Measurements from ENCODE around the gene UBE2H.

Gene UBE2H

GRCh38 chr7:129950191-129950932 is 2.4 kb downstream of the UBE2H start:
- no peak for DNase-seq

- DNase-seq, result no peak
Measured at GRCh38 chr7:129949292-129950133, 3.2 kb downstream of the UBE2H start.

DNA sequence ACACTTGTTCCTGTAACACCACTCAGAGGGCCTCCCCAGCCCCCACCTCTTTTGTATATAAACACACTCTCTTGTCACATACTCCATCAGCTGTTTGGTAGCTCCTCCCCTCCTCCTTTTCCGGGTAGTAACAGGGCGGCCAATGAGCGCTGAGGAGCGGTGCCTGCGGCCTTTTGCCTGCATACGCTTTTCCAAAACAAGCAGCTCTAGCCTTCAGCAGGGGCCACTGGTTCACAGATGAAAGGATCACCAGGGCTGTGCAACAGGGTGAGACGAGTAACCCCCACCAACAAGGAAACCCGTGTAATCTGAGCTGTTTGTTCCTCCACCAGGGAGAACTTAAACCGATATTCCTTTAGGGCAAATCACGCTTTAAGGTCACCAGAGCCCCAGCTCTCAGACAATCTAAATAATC is 3.9 kb downstream of the UBE2H start:
- DNase-seq, result peak; percentile 72

DNA sequence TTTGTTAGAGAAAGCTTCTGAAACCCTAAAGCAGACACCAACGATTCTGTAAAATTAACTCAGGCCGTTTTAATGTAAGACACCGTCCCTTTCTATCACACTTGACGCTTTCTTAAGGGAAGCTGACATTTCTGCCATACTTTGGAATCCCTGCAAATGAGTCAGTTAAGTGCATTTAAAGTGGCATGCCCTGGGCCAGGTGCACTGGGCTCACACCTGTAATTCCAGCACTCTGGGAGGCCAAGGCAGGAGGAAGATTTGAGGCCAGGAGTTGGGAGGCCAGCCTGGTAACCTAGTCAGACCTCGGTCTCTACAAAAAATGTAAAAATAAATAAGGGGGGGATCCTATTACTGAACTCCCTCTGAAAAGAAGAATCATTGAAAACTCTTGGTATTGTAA is 4.4 kb downstream of the UBE2H start:
- DNase-seq, result no peak

DNA sequence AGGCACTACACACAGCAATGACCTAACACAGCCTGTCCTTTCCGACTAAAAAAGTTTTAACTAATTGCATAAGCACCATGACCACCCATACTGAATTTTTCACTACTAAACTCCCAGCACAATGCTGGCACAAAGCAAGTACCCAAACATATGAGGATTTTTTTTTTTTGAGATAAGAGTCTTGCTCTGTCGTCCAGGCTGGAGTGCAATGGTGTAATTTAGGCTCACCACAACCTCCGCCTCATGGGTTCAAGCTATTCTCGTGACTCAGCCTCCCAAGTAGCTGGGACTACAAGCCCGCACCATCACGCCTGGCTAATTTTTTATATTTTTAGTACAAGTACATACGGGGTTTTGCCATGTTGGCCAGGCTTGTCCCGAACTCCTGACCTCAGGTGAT is 5.1 kb downstream of the UBE2H start:
- DNase-seq, result no peak

- no peak for DNase-seq
Measured at GRCh38 chr7:129947049-129947448, 5.7 kb downstream of the UBE2H start.

- DNase-seq, result no peak
Measured at GRCh38 chr7:129946282-129946681, 6.5 kb downstream of the UBE2H start.

- no peak for DNase-seq
Measured at GRCh38 chr7:129943352-129943751, 9.4 kb downstream of the UBE2H start.

DNA sequence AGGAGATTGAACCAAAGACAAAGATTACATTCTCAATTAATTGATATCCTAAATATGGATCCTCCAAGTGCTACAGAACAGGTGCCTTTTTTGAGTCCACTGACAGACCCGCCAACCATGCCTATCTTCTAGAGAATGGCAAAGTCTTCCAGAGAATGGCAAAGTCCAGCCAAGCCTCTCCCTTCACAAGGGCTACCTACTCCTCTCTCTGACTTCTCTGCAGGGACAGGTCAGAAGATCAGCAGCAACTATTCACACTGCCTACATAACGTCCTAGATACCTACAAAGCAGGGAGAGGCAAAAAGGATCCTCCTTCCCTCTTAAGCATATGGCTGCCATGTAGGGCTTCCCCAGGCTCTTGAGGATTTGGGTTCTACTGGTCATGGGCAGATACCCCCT is 12.4 kb downstream of the UBE2H start:
- no peak for DNase-seq

GRCh38 chr7:129939881-129940280 is 12.9 kb downstream of the UBE2H start:
- DNase-seq, result no peak

DNA sequence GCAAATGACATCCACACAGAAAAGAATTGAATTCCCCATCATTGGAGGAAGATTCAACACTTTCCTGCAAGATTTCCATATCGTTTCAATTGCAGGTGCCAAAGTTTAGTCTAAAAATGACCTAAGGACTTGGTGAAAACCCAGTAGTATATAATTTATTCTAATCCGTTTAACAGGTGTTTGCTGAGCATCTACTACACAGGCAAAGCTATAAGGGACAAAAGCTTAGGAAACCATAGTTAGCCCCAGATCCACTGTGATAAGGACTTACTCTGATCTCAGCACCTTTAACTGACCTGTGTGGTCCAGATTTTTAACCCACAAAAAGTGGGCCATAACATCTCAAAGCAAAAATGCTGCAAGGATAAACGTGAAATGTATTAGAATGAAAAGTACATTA is 19.1 kb downstream of the UBE2H start:
- no peak for DNase-seq

DNA sequence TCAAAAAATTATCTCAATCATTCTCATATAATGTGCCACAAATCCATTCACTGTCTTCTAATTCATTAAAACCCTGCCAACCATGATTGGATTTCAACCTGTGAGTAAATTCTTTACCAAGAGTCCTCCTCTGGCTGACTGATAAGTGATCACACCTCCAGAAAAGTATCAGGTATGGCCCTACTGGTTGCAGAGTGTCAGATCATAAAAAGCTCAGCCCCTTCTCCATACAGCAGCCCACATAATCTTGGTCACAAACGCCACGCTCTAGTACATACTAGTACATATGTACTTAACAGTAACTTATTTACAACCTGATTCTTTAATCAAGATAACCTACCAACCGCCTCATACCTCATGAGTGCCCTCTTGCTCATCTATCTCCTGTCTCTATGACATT is 26.1 kb downstream of the UBE2H start:
- no peak for DNase-seq

- DNase-seq, result no peak
Measured at GRCh38 chr7:129925416-129926002, 27.3 kb downstream of the UBE2H start.

DNA sequence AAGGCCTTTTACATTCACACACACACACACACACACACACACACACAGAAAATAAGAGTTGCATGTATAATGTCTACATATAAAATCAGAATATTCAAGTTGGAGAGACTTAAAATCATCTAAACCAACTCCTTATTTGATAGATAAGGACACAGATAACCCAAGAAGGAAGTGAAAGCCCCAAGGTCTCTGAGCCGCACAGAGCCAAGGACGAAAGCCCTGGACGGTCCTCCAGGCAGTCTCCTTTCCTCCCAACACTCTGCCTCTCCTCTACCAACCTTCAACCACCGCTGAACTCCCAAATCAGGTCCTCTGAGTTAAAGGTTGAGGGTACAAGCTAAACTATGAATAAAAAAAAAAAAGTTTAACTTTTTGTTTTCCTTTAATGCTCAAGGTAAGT is 28.2 kb downstream of the UBE2H start:
- no peak for DNase-seq

DNA sequence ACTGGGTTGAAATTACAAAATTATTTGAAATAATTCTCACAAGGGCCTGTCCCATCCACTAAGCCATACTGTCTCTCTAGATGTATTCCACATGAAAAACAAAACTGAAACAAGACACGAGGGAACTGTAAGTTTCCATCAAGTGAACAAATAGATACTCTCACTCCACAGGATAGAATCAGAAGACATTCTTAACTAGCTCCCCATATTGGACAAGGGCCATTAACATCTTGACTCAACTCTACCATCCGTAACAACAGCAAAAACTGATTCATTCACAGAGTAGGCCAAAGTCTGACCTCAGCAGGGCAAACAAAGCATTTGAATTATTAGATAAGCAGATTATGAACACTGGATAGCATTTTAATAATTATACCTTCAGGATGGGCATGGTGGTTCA is 29.1 kb downstream of the UBE2H start:
- DNase-seq, result no peak

GRCh38 chr7:129919492-129919891 is 33.3 kb downstream of the UBE2H start:
- no peak for DNase-seq

DNA sequence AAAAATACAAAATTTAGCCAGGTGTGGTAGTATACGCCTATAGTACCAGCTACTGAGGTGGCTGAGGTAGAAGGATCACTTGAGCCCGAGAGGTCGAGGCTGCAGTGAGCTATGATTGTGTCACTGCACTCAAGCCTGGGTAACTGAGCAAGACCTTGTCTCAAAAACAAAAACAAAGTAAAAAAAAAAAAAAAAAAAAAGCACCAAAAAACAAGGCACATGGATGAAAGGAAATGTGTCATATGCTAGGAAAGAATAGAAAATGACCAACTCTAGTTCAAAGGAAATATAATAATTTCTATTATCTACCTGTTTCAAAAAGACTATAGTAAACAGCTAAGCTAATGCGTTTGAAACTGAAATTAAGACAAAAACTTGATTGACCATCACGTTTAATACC is 33.8 kb downstream of the UBE2H start:
- DNase-seq, result no peak

DNA sequence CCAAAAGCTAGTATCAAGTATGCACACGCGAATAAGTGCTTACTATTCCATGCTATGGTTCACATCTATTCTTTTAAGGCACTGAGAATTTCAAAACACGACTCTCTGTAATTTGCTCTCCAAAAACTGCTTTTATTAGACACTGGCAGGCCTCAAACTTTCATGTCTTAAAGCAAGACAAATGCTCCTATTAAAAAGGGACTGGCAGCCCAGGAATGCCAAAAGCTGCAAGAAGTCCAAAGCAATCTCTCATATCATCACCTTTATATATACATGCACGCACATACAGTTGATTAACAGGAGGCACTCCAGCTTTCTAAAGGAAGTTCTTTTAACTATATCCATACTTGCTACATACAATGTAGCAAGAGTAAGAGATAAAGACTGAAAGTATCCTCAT is 34.8 kb downstream of the UBE2H start:
- DNase-seq, result no peak

GRCh38 chr7:129914536-129915272 is 38.1 kb downstream of the UBE2H start:
- no peak for DNase-seq

DNA sequence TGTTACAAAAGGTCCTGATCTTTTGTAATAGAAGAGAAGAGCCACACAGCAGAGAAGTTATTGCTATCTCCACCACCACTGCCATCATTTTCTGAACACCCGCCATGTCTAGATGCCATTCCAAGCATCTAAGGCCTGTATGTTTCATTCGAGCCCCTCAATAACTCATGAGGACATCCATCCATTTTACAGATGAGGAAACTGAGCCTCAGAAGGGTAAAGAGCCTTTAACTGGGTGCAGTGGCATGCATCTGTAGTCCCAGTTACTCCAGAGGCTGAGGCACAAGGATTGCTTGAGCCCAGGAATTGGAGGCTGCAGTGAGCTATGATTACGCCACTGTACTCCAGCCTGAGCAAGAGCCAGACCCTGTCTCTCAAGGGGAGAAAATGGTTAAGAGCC is 39.3 kb downstream of the UBE2H start:
- no peak for DNase-seq

DNA sequence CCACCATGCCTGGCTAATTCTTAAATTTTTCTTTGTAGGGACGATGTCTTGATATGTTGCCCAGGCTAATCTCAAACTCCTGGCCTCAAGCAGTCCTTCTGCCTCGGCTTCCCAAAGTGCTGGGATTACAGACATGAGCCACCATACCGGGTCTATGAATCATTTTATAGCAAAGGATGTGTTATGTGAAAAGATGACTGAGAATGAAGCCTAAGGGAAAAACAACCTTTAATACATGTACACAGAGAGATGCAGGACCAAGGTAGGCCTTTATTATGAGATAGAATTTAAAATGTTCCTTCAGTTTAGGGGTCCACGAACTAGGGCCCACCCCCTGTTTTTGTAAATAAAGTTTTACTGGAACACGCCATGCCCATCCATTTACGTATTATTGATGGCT is 41.0 kb downstream of the UBE2H start:
- DNase-seq, result no peak

- no peak for DNase-seq
Measured at GRCh38 chr7:129909669-129910068, 43.1 kb downstream of the UBE2H start.

DNA sequence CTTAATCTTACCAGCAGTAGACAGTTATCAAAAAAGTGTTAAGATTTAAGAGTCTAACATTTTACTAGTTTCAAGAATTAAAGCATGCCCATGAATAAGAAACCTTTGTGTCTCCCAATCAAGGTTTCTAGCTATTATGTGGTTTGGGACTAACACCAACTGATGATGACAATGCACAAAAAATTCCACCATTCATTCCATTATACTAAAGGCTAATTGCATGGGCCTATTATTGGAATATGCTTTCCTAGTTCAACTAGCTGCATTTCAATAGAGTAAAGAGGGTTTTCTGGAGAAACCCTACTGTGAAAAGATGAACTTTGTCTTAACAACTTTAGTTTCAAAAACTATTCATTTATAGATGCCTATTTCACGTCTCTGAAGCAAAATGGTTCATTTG is 44.6 kb downstream of the UBE2H start:
- no peak for DNase-seq

All from NCI-H524 treated with DMSO at 0.1 percent for 48 hours (cell line).